ENCODE data around the gene NSF. TPM values are rescaled to one million over a fixed set of nuclear protein-coding genes. Genes with fewer than 3 reads are reported as not detected.

Gene NSF
- total RNA-seq, 1 donor from 2014 or later, result 36.6 TPM

- no peak for DNase-seq (ENCODE audit: low spot score)
- no peak overlapping the region for H3K27ac Mint-ChIP-seq (ENCODE audit: unreplicated experiment)
- H3K36me3 Mint-ChIP-seq (ENCODE audit: low read depth, unreplicated experiment), result peaks cover 15% of the 10 kb centered on the region
- H3K4me1 Mint-ChIP-seq (ENCODE audit: unreplicated experiment), result peaks cover 4% of the 10 kb centered on the region
- TF ChIP-seq, protein P1, sequence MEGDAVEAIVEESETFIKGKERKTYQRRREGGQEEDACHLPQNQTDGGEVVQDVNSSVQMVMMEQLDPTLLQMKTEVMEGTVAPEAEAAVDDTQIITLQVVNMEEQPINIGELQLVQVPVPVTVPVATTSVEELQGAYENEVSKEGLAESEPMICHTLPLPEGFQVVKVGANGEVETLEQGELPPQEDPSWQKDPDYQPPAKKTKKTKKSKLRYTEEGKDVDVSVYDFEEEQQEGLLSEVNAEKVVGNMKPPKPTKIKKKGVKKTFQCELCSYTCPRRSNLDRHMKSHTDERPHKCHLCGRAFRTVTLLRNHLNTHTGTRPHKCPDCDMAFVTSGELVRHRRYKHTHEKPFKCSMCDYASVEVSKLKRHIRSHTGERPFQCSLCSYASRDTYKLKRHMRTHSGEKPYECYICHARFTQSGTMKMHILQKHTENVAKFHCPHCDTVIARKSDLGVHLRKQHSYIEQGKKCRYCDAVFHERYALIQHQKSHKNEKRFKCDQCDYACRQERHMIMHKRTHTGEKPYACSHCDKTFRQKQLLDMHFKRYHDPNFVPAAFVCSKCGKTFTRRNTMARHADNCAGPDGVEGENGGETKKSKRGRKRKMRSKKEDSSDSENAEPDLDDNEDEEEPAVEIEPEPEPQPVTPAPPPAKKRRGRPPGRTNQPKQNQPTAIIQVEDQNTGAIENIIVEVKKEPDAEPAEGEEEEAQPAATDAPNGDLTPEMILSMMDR (IDR thresholded peaks at IDR 0.05; ENCODE audit: unreplicated experiment), result no peak
- no peak overlapping the region for H3K4me3 Mint-ChIP-seq (ENCODE audit: unreplicated experiment)
- H3K27me3 Mint-ChIP-seq (ENCODE audit: unreplicated experiment), result peaks cover 4% of the 10 kb centered on the region
- H3K9me3 Mint-ChIP-seq (ENCODE audit: unreplicated experiment), result no peaks in the 10 kb centered on the region
Observed at GRCh38 chr17:46802800-46803199, 212.3 kb downstream of the NSF start.

DNA sequence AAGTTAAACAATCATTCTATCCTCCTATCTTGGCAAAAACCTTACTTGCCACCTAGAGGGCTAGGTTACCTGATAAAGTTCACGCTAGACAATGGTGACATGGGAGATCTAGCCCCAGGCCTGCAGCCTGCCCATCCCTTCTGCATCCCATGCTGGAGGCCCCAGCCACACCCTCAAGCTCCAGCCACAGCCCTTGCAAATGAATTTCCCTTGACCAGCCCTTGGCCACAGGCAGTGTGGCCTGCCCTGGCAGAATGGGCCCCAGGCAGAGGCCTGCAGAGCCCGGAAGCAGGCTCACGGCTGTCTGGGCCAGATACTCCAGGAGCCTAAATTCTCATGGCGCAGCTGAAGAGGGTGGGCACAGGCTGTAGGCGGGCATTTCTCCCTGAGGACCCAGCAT lies 213.1 kb downstream of the NSF start:
- DNase-seq (ENCODE audit: low spot score), result no peak
- Mint-ChIP-seq H3K27me3 (ENCODE audit: unreplicated experiment) (peaks cover 4% of the 10 kb centered on the region), H3K36me3 (ENCODE audit: low read depth, unreplicated experiment) (peaks cover 20% of the 10 kb centered on the region), H3K9me3 (ENCODE audit: unreplicated experiment) (no peaks in the 10 kb centered on the region), H3K4me1 (ENCODE audit: unreplicated experiment) (peaks cover 5% of the 10 kb centered on the region), H3K27ac (ENCODE audit: unreplicated experiment) (no peak overlapping the region), H3K4me3 (ENCODE audit: unreplicated experiment) (no peak overlapping the region)
- TF ChIP-seq, protein P1 (IDR thresholded peaks at IDR 0.05; ENCODE audit: unreplicated experiment), result no peak

- no peak for DNase-seq (ENCODE audit: low spot score)
- peaks cover 14% of the 10 kb centered on the region for H3K4me1 Mint-ChIP-seq (ENCODE audit: unreplicated experiment)
- peaks cover 19% of the 10 kb centered on the region for H3K36me3 Mint-ChIP-seq (ENCODE audit: low read depth, unreplicated experiment)
Observed at GRCh38 chr17:46805771-46806170, 215.3 kb downstream of the NSF start.

More at GRCh38 chr17:46805771-46806170, 215.3 kb downstream of the NSF start:
- H3K27me3 Mint-ChIP-seq (ENCODE audit: unreplicated experiment), result peaks cover 2% of the 10 kb centered on the region
- TF ChIP-seq, protein P1 (IDR thresholded peaks at IDR 0.05; ENCODE audit: unreplicated experiment), result no peak
- no peak overlapping the region for H3K4me3 Mint-ChIP-seq (ENCODE audit: unreplicated experiment)
- H3K9me3 Mint-ChIP-seq (ENCODE audit: unreplicated experiment), result no peaks in the 10 kb centered on the region
- no peak overlapping the region for H3K27ac Mint-ChIP-seq (ENCODE audit: unreplicated experiment)

Other genes starting within 250 kb of the NSF start
- 9.5 TPM for gene ARL17B, start 228.9 kb upstream of the NSF start, total RNA-seq (ENCODE audit: unreplicated experiment)
- 22.2 TPM for gene LRRC37A2, start 78.2 kb upstream of the NSF start, total RNA-seq (ENCODE audit: unreplicated experiment)
- 8.0 TPM for gene ARL17A, start 11.0 kb upstream of the NSF start, total RNA-seq (ENCODE audit: unreplicated experiment)
- gene WNT3, start 228.0 kb downstream of the NSF start, total RNA-seq (ENCODE audit: unreplicated experiment), result 14.4 TPM